HepG2 (cell line): Measurements from ENCODE around the gene DCD. TPM values are rescaled to one million over a fixed set of nuclear protein-coding genes. Genes with fewer than 3 reads are reported as not detected.

ENCODE experiments used
- ATAC-seq: fragments of 200-7000 bp; cut with Tn5 transposase; 3 replicates; pipeline ENCODE4 v1.9.1; 2020; ENCODE audit warnings: mild to moderate bottlenecking, moderate library complexity
- BruUV-seq: library from RNA; stranded (reverse); fragments of 400-500 nt; replicated peaks from 2 replicates; lab custom pipeline; 2021; lab: Mats Ljungman, UMichigan
- CTCF ChIA-PET: fragments of 300-600 bp; formaldehyde crosslinking; extraction: SDS; loops from one replicate; lab custom pipeline; 2021; ENCODE audit warnings: low total read pairs, inconsistent platforms, low intra/inter-chr PET ratio; lab: Yijun Ruan, JAX
- POLR2A ChIA-PET: fragments of 350-600 bp; sonication (Branson Sonifier 250); formaldehyde crosslinking; loops from one replicate; lab custom pipeline; 2020; ENCODE audit warnings: antibody characterized with exemption, inconsistent platforms; lab: Yijun Ruan, JAX
- DNase-seq: peaks from one replicate; pipeline ENCODE4 v3.0.0-alpha.2; 2015; ENCODE audit warnings: low spot score
- FAIRE-seq: peaks from 3 replicates; lab custom pipeline; 2011; peaks lifted over from hg19 to GRCh38; lab: Jason Lieb, UNC
- H2AFZ ChIP-seq: one replicate; pipeline ENCODE4 v1.6.1; 2011; ENCODE audit warnings: low read length, inconsistent platforms
- H3K27ac ChIP-seq: fragments of 300-600 bp; 3 replicates; pipeline ENCODE4 v1.8.0; 2011; ENCODE audit warnings: mixed run types, mild to moderate bottlenecking, mixed read lengths, low read length, inconsistent platforms; ENCODE audit not compliant: insufficient read depth; ENCODE audit errors: extremely low read length
- H3K27me3 ChIP-seq, 2 experiments: fragments of 200-600 bp in 1 of 2; 2 replicates in 1 of 2; 3 replicates in 1 of 2; pipeline versions ENCODE4 v1.6.0 to v1.8.0; 2011; ENCODE audit warnings: low read length in 2 of 2, mild to moderate bottlenecking in 2 of 2, moderate library complexity in 2 of 2, inconsistent platforms in 1 of 2; ENCODE audit not compliant: insufficient read depth in 2 of 2, control insufficient read depth in 1 of 2
- H3K36me3 ChIP-seq, 2 experiments: fragments of 200-600 bp in 1 of 2; replicated peaks in 1 of 2; 2 replicates in 1 of 2; 3 replicates in 1 of 2; pipeline versions ENCODE4 v1.5.1 to v1.8.0; 2011; ENCODE audit warnings: low read length in 2 of 2, inconsistent platforms in 1 of 2; ENCODE audit not compliant: insufficient read depth in 2 of 2, control insufficient read depth in 1 of 2
- H3K4me1 ChIP-seq: 2 replicates; pipeline ENCODE4 v1.5.1; 2012; ENCODE audit warnings: low read length, inconsistent platforms; ENCODE audit not compliant: insufficient read depth
- H3K4me2 ChIP-seq: 2 replicates; pipeline ENCODE4 v1.6.0; 2011; ENCODE audit warnings: low read depth, low read length, inconsistent platforms
- H3K4me3 ChIP-seq, 3 experiments: fragments of 200-600 bp in 1 of 3; sonication (generic), shearing (Covaris generic) in 1 of 3; replicated peaks in 1 of 3; 2 replicates each; pipeline ENCODE4 v1.5.1; 2011 to 2016; ENCODE audit warnings: low read length in 3 of 3, inconsistent platforms in 2 of 3, low read depth in 2 of 3, mild to moderate bottlenecking in 2 of 3, control low read depth in 1 of 3, mixed read lengths in 1 of 3; ENCODE audit not compliant: insufficient read depth in 1 of 3
- H3K79me2 ChIP-seq: one replicate; pipeline ENCODE4 v1.6.1; 2011; ENCODE audit warnings: low read length, inconsistent platforms; ENCODE audit not compliant: insufficient read depth
- H3K9ac ChIP-seq: 2 replicates; pipeline ENCODE4 v1.6.0; 2011; ENCODE audit warnings: mild to moderate bottlenecking, low read depth, low read length, inconsistent platforms; ENCODE audit not compliant: insufficient read depth
- H3K9me3 ChIP-seq: 2 replicates; pipeline ENCODE4 v1.5.1; 2012; ENCODE audit warnings: mild to moderate bottlenecking, low read length
- H4K20me1 ChIP-seq: 2 replicates; pipeline ENCODE4 v1.6.0; 2011; ENCODE audit warnings: inconsistent platforms, mild to moderate bottlenecking, low read length, moderate library complexity; ENCODE audit not compliant: insufficient read depth
- NBN ChIP-seq: fragments of 450-650 bp; conservative IDR thresholded peaks from 2 replicates; pipeline ENCODE4 v1.6.1; 2017
- NFATC3 ChIP-seq: sonication (generic); formaldehyde crosslinking; IDR thresholded peaks from 2 replicates; pipeline ENCODE4 v1.5.1; 2020; ENCODE audit warnings: mild to moderate bottlenecking, missing genetic modification reagents
- PHB2 ChIP-seq: fragments of 450-650 bp; IDR thresholded peaks from 2 replicates; pipeline ENCODE4 v1.6.1; 2018; ENCODE audit not compliant: partially characterized antibody
- RAD51 ChIP-seq: fragments of 450-650 bp; IDR thresholded peaks from 2 replicates; pipeline ENCODE4 v1.6.1; 2016; ENCODE audit warnings: borderline replicate concordance
- SP1 ChIP-seq, 2 experiments: fragments of 450-650 bp in 1 of 2; sonication (generic) in 1 of 2; formaldehyde crosslinking in 1 of 2; IDR thresholded peaks; 2 replicates each; pipeline versions ENCODE4 v1.4.0 to v1.6.1; 2016 to 2020; ENCODE audit warnings: missing genetic modification reagents in 1 of 2
- STAG1 ChIP-seq: sonication (generic); formaldehyde crosslinking; IDR thresholded peaks from 2 replicates; pipeline ENCODE4 v1.4.0; 2020; ENCODE audit warnings: missing genetic modification reagents
- THYN1 ChIP-seq: sonication (generic); formaldehyde crosslinking; IDR thresholded peaks from 2 replicates; pipeline ENCODE4 v1.8.1; 2023; ENCODE audit warnings: low read depth, mild to moderate bottlenecking, moderate library complexity, missing genetic modification reagents, borderline replicate concordance
- XRCC5 ChIP-seq: fragments of 200-400 bp; formaldehyde crosslinking; optimal IDR thresholded peaks from 2 replicates; pipeline ENCODE3; 2017; ENCODE audit warnings: mild to moderate bottlenecking, low read length
- ZFP36L2 ChIP-seq: sonication (generic); formaldehyde crosslinking; IDR thresholded peaks from 2 replicates; pipeline ENCODE4 v1.4.0; 2020; ENCODE audit warnings: missing genetic modification reagents
- ZNF382 ChIP-seq: sonication (generic); formaldehyde crosslinking; IDR thresholded peaks from 2 replicates; pipeline ENCODE4 v1.5.0; 2020; ENCODE audit warnings: missing genetic modification reagents, mild to moderate bottlenecking, borderline replicate concordance
- ZNF558 ChIP-seq: sonication (generic); formaldehyde crosslinking; IDR thresholded peaks from 2 replicates; pipeline ENCODE4 v1.9.0; 2022; ENCODE audit warnings: mild to moderate bottlenecking, missing genetic modification reagents, borderline replicate concordance
- ZNF605 ChIP-seq: sonication (generic); formaldehyde crosslinking; IDR thresholded peaks from 2 replicates; pipeline ENCODE4 v1.8.0; 2022; ENCODE audit warnings: mild to moderate bottlenecking, missing genetic modification reagents
- ZSCAN20 ChIP-seq: sonication (generic); formaldehyde crosslinking; IDR thresholded peaks from 2 replicates; pipeline ENCODE4 v1.4.0; 2020; ENCODE audit warnings: missing genetic modification reagents, mild to moderate bottlenecking, borderline replicate concordance
- WGBS: methylation state at CpG from one replicate; pipeline ENCODE4 v1.1.6; 2017; ENCODE audit warnings: low lambda C conversion rate; 5-methylcytosine and 5-hydroxymethylcytosine counted together
- in situ Hi-C: cut with HindIII; loops from 2 replicates; pipeline ENCODE4 v1.10.0; 2017; ENCODE audit warnings: low pct_unique_long_range_greater_than_20kb; ENCODE audit not compliant: extremely low pct_ligation_motif_present
- intact Hi-C: fragments of 100-400 bp; cut with micrococcal nuclease; formaldehyde crosslinking; loops from one replicate; pipeline ENCODE4 v1.10.0; 2022; ENCODE audit not compliant: unreplicated experiment
- polyA plus RNA-seq, 8 experiments: library from polyadenylated mRNA; depleted of rRNA in 3 of 8; stranded (reverse) in 7 of 8; unstranded in 1 of 8; fragments of >200 nt; fragmentation: Illumina TruSeq in 4 of 8; extraction: Trizol in 4 of 8; gene quantifications; 2 replicates each; pipeline versions ENCODE4 v1.2.1 to v1.2.3, GENCODE V29; 2011 to 2016; ENCODE audit warnings: low read depth in 4 of 8, missing spikeins in 1 of 8, mixed read lengths in 1 of 8; ENCODE audit not compliant: insufficient read depth in 1 of 8
- total RNA-seq, 5 experiments: library from RNA; depleted of rRNA; stranded (reverse); fragments of >200 nt; fragmentation: Illumina TruSeq; extraction: Trizol; gene quantifications; 2 replicates each; pipeline ENCODE4 v1.2.3, GENCODE V29; 2016; ENCODE audit warnings: low read depth in 1 of 5
- TF ChIP-seq, protein P1 (sequence below): sonication (generic); formaldehyde crosslinking; IDR thresholded peaks from 2 replicates; pipeline ENCODE4 v1.8.1; 2023; ENCODE audit warnings: mild to moderate bottlenecking, moderate library complexity, missing genetic modification reagents
- TF ChIP-seq, protein P2 (sequence below): sonication (generic); formaldehyde crosslinking; conservative IDR thresholded peaks from 2 replicates; pipeline ENCODE4 v1.8.1; 2023; ENCODE audit warnings: missing genetic modification reagents

DCD gene
- total and polyA plus RNA-seq, 2 of the 13 experiments (the other 11 are each of a cell fraction or from before 2014, with no cell fraction given) = not detected

- Histone ChIP-seq H3K27ac (no peak overlapping the region), H3K4me2 (no peak overlapping the region), H3K9me3 (no peaks in the 10 kb centered on the region), H3K79me2 (no peaks in the 10 kb centered on the region), H2AFZ (no peak overlapping the region), H3K27me3 (peaks cover 0 to 16% of the 10 kb centered on the region in 2 experiments; a peak in 2 of 5 replicates), H4K20me1 (no peaks in the 10 kb centered on the region), H3K4me3 (no peak overlapping the region), H3K4me1 (no peaks in the 10 kb centered on the region), H3K9ac (no peak overlapping the region), H3K36me3 (no peaks in the 10 kb centered on the region)
- ATAC-seq = no peak
- in situ Hi-C loops (no loop called here), intact Hi-C loops (no loop called here)
- DNase-seq = no peak
- BruUV-seq = no TSS peak
- FAIRE-seq = no peak
- 2% methylated on average over 2 of the region's 2 CpGs for WGBS
- CTCF ChIA-PET = no interaction called here
- POLR2A ChIA-PET = no interaction called here
- TF ChIP-seq ZNF605 (CRISPR knock-in tag) (no peak), ZFP36L2 (CRISPR knock-in tag) (no peak), PHB2 (no peak), RAD51 (no peak), ZNF382 (CRISPR knock-in tag) (no peak), THYN1 (CRISPR knock-in tag) (no peak), SP1 (IDR thresholded peaks at IDR 0.05) (no peak), SP1 (CRISPR knock-in tag; IDR thresholded peaks at IDR 0.05) (no peak), STAG1 (no peak), ZNF558 (no peak), NBN (no peak), ZSCAN20 (CRISPR knock-in tag) (no peak), XRCC5 (no peak), NFATC3 (CRISPR knock-in tag) (no peak)
- TF ChIP-seq, protein P1, sequence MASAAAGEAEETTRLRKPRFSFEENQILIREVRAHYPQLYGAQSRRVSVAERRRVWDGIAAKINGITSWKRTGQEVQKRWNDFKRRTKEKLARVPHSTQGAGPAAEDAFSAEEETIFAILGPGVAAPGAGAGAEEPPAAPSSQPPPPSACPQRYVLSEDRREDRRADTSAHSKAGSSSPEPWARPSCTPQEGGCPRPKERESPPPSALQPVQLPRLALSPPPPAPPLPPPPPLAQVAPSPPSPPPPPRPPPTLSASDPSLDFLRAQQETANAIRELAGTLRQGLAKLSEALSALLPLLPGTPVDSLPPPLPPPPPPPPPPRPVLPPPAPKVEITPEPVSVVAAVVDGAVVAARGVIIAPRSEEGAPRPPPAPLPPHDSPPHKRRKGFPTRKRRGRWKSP (CRISPR knock-in tag) = no peak
- TF ChIP-seq, protein P2, sequence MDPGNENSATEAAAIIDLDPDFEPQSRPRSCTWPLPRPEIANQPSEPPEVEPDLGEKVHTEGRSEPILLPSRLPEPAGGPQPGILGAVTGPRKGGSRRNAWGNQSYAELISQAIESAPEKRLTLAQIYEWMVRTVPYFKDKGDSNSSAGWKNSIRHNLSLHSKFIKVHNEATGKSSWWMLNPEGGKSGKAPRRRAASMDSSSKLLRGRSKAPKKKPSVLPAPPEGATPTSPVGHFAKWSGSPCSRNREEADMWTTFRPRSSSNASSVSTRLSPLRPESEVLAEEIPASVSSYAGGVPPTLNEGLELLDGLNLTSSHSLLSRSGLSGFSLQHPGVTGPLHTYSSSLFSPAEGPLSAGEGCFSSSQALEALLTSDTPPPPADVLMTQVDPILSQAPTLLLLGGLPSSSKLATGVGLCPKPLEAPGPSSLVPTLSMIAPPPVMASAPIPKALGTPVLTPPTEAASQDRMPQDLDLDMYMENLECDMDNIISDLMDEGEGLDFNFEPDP = no peak
These were observed 35.2 kb upstream of the DCD start for GRCh38 chr12:54683398-54683797.
